ENCODE data around the gene SEPTIN1. TPM values are rescaled to one million over a fixed set of nuclear protein-coding genes. Genes with fewer than 3 reads are reported as not detected.
A peak's percentile ranks its signal among the peaks of the same experiment; 100 is the strongest.

The SEPTIN1 gene
- total and polyA plus RNA-seq, 2 of the 13 experiments (the other 11 are each of a cell fraction or from before 2014, with no cell fraction given): 0.18 to 0.67 TPM

DNA sequence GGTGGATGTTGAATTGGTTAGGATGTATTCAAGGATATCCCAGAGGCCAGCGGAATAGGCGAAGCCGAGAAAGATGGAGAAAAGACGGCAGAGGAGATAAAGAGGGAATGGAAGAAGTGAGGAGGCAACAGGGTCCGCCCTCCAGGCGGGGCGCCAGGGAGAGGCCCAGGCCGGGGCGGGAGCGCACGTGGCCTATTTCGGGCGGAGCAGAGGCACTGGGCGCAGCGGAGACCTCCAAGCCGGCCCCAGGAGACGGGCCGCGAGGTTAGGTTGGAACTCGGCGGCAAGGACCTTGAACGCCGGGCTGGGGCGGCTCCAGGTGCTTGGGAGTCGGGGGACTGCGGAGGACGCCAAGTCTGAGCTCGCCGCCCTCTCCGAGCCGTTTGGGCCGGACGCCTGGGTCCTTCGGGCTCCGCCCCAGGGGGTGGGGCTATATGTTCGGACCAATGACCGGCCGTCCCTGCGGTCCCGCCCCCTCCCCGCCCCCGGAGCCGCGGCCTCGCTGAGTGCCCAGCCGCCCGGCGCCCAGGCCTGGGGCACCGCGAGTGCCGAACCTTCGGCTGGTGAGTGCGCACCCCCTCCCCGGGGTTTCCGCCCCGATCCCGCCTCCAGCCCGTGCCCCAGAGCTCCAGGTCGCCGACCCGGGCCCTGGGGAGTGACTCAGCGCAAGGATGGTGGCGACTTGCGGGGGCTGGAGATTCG, 24.9 kb upstream of the SEPTIN1 start, which contains the start of gene ZNF771 (continued):
- TF ChIP-seq, protein P1, sequence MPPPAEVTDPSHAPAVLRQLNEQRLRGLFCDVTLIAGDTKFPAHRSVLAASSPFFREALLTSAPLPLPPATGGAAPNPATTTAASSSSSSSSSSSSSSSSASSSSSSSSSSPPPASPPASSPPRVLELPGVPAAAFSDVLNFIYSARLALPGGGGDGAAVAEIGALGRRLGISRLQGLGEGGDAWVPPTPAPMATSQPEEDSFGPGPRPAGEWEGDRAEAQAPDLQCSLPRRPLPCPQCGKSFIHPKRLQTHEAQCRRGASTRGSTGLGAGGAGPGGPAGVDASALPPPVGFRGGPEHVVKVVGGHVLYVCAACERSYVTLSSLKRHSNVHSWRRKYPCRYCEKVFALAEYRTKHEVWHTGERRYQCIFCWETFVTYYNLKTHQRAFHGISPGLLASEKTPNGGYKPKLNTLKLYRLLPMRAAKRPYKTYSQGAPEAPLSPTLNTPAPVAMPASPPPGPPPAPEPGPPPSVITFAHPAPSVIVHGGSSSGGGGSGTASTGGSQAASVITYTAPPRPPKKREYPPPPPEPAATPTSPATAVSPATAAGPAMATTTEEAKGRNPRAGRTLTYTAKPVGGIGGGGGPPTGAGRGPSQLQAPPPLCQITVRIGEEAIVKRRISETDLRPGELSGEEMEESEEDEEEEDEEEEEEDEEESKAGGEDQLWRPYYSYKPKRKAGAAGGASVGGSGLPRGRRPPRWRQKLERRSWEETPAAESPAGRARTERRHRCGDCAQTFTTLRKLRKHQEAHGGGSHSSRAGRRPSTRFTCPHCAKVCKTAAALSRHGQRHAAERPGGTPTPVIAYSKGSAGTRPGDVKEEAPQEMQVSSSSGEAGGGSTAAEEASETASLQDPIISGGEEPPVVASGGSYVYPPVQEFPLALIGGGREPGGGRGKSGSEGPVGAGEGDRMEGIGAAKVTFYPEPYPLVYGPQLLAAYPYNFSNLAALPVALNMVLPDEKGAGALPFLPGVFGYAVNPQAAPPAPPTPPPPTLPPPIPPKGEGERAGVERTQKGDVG (CRISPR knock-in tag; IDR thresholded peaks at IDR 0.05; ENCODE audit: borderline replicate concordance): peak; percentile 95; the same call in 1 of the 2 replicates
- TF ChIP-seq ZMAT3 (CRISPR knock-in tag; conservative IDR thresholded peaks at IDR 0.05) (0 out of 2 replicates have a peak, but pooled peaks have one; percentile 53), HMG20A (CRISPR knock-in tag; IDR thresholded peaks at IDR 0.05; ENCODE audit: borderline replicate concordance) (no peak; the same call in 1 of the 2 replicates), CCAR2 (optimal IDR thresholded peaks at IDR 0.05; ENCODE audit: low read depth, low read length) (no peak), ZNF136 (CRISPR knock-in tag; IDR thresholded peaks at IDR 0.05; ENCODE audit: low read depth) (no peak; the same call in 1 of the 2 replicates), ZZZ3 (CRISPR knock-in tag; IDR thresholded peaks at IDR 0.05; ENCODE audit: borderline replicate concordance) (peak; percentile 85; the same call in 1 of the 2 replicates), RFX3 (CRISPR knock-in tag; IDR thresholded peaks at IDR 0.05) (no peak), ZNF354B (CRISPR knock-in tag; IDR thresholded peaks at IDR 0.05) (peak; percentile 89), ZNF616 (CRISPR knock-in tag; IDR thresholded peaks at IDR 0.05; ENCODE audit: low read depth) (0 out of 2 replicates have a peak, but pooled peaks have one; percentile 76), ZNF737 (CRISPR knock-in tag; IDR thresholded peaks at IDR 0.05; ENCODE audit: borderline replicate concordance) (no peak), KLF13 (CRISPR knock-in tag; IDR thresholded peaks at IDR 0.05) (peak; percentile 52; the same call in 1 of the 2 replicates), NFIB (CRISPR knock-in tag; IDR thresholded peaks at IDR 0.05; ENCODE audit: borderline replicate concordance) (no peak), NCOA2 (CRISPR knock-in tag; IDR thresholded peaks at IDR 0.05) (peak; percentile 40; the same call in 1 of the 2 replicates), FOXK1 (CRISPR knock-in tag; IDR thresholded peaks at IDR 0.05; ENCODE audit: borderline replicate concordance, low read depth) (peak; percentile 24; the same call in 1 of the 2 replicates), BRD4 (CRISPR knock-in tag; IDR thresholded peaks at IDR 0.05) (no peak; the same call in none of the 2 replicates)
- TF ChIP-seq, protein P2, sequence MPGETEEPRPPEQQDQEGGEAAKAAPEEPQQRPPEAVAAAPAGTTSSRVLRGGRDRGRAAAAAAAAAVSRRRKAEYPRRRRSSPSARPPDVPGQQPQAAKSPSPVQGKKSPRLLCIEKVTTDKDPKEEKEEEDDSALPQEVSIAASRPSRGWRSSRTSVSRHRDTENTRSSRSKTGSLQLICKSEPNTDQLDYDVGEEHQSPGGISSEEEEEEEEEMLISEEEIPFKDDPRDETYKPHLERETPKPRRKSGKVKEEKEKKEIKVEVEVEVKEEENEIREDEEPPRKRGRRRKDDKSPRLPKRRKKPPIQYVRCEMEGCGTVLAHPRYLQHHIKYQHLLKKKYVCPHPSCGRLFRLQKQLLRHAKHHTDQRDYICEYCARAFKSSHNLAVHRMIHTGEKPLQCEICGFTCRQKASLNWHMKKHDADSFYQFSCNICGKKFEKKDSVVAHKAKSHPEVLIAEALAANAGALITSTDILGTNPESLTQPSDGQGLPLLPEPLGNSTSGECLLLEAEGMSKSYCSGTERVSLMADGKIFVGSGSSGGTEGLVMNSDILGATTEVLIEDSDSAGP (CRISPR knock-in tag; IDR thresholded peaks at IDR 0.05; ENCODE audit: borderline replicate concordance): peak; percentile 88
- TF ChIP-seq, protein P3, sequence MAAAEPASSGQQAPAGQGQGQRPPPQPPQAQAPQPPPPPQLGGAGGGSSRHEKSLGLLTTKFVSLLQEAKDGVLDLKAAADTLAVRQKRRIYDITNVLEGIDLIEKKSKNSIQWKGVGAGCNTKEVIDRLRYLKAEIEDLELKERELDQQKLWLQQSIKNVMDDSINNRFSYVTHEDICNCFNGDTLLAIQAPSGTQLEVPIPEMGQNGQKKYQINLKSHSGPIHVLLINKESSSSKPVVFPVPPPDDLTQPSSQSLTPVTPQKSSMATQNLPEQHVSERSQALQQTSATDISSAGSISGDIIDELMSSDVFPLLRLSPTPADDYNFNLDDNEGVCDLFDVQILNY (CRISPR knock-in tag; conservative IDR thresholded peaks at IDR 0.05): 0 out of 2 replicates have a peak, but pooled peaks have one; percentile 12
- TF ChIP-seq, protein P4, sequence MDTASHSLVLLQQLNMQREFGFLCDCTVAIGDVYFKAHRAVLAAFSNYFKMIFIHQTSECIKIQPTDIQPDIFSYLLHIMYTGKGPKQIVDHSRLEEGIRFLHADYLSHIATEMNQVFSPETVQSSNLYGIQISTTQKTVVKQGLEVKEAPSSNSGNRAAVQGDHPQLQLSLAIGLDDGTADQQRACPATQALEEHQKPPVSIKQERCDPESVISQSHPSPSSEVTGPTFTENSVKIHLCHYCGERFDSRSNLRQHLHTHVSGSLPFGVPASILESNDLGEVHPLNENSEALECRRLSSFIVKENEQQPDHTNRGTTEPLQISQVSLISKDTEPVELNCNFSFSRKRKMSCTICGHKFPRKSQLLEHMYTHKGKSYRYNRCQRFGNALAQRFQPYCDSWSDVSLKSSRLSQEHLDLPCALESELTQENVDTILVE (CRISPR knock-in tag; IDR thresholded peaks at IDR 0.05): no peak
- TF ChIP-seq, protein P5, sequence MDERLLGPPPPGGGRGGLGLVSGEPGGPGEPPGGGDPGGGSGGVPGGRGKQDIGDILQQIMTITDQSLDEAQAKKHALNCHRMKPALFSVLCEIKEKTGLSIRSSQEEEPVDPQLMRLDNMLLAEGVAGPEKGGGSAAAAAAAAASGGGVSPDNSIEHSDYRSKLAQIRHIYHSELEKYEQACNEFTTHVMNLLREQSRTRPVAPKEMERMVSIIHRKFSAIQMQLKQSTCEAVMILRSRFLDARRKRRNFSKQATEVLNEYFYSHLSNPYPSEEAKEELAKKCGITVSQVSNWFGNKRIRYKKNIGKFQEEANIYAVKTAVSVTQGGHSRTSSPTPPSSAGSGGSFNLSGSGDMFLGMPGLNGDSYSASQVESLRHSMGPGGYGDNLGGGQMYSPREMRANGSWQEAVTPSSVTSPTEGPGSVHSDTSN (CRISPR knock-in tag; IDR thresholded peaks at IDR 0.05): no peak
